SKM-1 treated with dmso at 0.1 percent for 144 hours (cell line): ENCODE measurements around the gene SFTPA2.
"Not testable (repeated sequence)": the region's sequence is repeated elsewhere in the genome, so short reads cannot be mapped to it uniquely, and the experiment has no call there.

Experiments used
- DNase-seq: peaks from one replicate; lab custom pipeline; 2025; ENCODE audit not compliant: unreplicated experiment; lab: John Stamatoyannopoulos, UW

The SFTPA2 gene

DNA sequence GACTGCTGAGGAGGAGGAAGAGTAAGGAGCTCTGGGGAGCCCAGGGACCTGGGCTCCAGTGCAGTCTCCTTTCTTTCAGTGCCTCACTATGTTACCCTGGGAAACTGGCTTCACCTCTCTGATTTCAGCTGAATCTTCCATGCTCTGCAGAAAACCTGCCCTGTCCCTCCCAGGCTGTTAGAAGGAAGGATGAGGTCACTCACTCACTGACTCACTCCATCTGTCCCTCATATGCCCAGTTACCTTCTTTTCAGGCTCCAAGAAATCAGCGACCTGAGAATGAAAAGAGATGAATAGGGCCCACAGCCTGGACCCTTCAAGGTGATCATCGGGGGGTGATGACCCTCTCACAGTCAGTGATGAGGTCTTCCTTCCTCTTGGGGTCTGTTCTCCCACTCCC lies 481 bp downstream of the SFTPA2 start:
- no peak for DNase-seq

DNA sequence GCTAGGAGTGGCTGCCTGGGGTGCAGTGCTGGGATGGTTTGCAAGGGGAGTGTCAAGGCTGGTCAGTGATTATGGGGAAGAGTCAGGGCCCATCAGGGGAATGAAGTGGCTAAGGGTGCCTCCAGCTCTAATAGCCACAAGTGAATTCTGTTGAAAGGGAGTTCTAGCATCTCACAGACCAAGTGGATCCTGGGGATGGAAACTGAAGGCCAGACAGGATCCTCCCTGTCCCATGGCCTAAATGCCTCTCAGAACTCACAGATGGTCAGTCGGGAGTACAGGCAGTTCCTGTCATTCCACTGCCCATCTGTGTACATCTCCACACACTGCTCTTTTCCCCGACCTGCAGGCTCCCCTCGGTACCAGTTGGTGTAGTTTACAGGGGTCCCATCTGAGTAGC lies 3.2 kb downstream of the SFTPA2 start:
- DNase-seq = not testable (repeated sequence)

DNA sequence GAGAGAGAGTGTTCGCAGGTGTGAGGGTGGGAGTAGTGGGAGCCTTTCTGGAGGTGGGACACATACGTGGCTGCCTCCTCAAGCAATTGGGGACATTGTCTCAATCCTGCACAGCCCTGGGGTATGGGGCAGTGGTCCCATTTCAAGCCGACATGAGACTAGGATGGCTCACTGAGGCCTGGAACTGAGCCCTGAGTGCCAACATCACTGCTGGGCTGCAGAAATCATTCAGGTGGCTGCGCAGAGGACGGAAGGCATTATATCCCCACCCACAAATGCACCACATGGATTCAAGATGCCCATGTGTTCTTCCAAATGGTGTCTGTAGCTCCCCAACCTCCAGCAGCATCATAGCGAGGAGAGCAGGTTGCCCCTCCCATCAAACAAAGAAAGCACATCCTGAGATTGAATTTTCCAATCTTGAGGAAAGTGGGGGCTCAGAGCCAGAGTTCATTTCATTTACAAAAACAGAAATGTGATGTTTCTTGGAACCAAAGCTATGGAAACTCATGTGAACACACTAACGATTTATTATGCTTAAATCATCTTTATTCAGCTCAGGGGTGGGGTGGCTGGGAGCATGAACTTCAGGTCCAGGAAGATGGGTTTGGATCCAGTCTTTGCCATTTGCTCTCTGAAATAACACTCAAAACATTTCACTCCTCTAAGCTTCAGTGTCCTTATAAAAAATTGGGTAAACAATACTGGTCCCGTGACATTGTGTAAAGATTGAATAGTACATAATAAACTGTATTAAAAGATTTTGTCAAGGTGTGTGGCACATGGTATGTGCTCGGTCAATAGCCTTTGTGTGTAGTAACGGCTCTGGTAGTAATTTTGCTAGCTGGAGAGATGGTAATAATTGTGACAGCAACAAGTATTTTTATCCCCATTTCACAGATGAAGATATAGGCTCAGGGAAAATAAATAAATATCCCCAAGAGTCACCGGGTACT lies 4.6 kb downstream of the SFTPA2 start:
- DNase-seq = no peak

DNA sequence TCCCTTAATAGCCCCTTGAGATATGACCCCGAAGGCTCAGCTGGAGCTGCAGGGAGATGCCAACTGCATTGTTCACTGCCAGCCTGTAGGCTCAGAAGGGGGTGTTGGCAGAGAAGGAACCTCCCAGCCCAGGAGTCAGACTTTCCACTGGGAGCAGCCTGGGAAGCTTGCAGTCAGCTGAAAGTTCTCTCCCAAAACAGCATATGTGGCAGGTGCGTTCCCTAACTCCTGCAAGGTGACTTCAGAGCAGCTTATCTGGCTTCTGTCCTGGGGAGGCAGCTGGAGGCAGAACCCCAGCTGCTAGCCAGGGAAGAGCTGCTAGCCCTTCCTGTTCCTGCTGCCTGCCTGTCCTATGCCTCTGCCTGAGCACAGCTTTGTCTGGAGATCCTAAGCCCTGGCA lies 8.1 kb downstream of the SFTPA2 start:
- no peak for DNase-seq

DNA sequence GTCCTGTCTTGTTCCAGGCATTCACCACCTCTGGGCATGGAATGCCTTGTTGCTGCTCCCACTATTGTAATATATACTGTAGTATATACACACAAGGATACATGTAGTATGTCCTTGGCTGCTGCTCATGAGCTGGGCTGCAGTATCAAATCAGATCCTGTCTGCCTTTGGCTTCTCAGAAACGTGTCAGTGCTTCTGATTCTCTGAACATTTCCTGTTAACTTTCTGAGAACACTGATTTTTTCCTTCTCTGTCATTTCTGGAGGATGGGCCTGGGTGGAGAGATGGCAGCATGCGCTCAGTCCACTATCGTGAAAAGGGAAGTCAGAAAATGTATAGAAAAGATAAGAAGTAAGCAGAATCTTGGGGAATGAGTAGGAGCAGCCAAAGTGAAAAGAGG lies 12.2 kb downstream of the SFTPA2 start:
- DNase-seq = no peak

DNA sequence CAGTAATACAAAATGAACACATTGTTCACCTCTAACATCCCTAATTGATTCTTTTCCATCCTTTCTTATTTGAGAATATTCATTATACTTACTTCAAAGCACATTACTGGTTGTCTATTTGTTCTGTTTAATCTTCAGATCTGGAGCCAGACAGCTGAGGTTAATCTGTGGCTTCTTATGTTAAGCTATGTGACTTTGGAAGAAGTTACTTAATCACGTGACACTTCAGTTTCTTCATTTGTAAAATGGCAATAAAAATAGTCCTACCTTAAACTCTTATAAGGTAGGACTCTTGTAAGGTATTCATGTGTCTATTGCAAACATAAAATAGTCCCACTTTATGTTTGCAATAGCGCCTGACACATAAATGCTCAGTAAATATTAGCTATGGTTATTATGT lies 13.1 kb downstream of the SFTPA2 start:
- not testable (repeated sequence) for DNase-seq

DNA sequence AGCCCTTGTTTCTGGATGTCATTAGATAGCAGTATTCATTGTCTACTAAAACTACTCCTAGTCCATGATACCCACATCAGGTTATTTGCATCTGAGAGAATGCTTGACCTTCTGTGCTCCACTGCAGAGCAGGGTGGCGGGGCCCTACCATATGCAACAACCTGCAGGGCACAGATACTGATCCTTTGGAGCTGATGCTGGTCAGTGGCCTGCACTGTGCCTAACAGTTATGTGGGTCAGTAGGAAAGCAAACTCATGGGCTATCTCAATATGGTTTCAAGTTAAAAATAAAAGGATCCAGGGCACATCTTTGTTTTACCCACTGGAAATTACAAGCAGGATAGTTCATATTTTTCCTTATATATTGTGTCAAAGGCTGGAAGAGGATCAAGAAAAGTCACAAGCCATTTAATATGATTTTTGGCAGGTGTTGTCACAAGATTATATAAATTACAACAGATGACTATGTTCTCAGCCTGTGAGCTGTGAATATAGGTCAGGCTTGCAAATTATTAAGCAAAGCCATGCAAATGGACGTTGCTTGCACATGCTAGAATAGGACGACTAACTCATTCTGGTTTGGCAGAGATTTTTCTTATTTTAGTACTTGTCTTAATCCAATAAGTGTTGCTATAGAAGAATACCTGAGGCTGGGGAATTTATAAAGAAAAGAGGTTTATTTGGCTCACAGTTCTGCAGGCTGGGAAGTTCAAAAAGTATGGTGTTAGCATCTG lies 15.1 kb downstream of the SFTPA2 start:
- DNase-seq = not testable (repeated sequence)

DNA sequence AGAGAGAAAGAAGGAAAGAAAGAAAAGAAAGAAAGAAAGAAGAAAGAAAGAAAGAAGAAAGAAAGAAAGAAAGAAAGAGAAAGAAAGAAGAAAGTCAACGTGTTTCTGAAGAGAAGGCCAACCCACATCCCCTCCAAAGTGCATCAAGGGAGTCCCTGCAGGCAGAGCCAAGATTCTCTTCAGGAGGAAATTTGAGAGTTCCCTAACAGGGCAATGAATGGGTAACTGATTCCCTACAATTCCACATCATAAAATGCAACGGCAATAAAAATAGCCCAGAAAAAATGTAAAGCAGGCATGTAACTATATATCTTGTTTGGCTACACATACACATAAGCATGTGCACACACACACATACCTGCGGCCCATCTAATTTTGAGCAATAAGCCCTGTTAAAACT lies 15.8 kb downstream of the SFTPA2 start:
- DNase-seq = not testable (repeated sequence)

DNA sequence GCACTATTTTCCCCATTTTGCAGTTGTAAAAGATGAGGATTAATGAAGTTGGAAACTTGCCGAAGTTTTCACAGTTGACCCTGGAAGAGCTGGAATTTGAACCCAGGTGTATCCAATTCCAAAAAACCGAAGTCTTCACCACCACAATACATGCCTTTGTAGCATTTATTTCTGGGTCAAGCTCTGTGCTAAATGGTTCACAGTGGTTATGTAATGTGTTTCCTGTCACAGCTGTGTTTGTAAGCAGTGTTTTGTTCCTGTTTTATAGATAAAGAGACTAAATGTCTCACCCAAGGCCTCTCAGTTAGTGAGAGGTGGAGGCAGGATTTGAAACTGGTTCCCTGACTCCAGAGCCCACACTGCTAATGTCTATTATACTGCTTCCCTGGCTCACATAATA lies 17.6 kb downstream of the SFTPA2 start:
- peak; percentile 49 for DNase-seq

DNA sequence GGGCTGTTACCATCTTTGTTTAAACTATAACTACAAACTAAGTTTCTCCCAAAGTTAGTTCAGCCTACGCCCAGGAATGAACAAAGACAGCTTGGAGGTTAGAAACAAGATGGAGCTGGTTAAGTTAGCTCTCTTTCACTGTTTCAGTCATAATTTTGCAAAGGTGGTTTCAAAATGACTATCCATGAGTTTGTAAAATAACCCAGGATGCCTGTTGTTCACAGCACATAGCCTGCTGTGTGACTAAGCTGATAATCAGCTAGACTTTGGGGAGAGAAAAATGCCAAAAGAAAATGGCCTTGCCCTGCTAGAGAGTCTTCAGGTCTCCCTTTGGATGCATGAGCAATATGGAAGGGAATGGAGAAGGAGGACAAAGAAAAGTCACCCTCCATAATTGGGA lies 19.3 kb downstream of the SFTPA2 start:
- not testable (repeated sequence) for DNase-seq

DNA sequence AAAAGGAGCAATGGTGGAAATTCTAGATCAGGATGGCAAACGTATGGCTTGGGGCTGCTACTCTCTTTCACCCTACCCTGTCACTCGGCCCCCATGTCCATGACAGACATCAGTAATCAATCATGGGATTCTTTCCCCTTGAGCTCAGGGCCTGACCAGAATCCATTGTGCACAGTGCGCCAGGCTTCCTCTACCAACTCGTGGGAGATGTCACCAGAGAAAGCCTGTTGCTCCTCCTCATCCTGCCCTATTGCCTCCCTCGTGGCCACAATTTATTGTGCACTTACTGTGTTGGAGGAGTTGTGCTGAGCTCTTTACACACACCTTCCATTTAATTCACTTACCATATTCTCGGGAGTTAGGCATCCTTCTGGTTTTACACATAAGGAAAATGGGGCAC lies 21.9 kb downstream of the SFTPA2 start:
- DNase-seq = not testable (repeated sequence)

DNA sequence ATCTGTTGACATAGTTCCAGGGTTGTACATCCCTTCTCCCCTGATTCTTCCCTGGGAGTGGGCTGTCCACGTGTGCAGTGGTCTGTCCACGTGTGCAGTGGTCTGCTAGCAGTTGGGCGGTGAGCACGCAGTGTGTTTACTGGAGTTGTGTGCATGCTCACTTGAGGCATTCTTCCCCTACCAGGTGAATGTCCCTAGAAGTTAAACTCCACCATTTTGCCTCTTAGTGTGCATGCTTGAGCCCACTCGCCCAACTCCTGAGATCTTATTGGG lies 26.4 kb downstream of the SFTPA2 start:
- DNase-seq = not testable (repeated sequence)

DNA sequence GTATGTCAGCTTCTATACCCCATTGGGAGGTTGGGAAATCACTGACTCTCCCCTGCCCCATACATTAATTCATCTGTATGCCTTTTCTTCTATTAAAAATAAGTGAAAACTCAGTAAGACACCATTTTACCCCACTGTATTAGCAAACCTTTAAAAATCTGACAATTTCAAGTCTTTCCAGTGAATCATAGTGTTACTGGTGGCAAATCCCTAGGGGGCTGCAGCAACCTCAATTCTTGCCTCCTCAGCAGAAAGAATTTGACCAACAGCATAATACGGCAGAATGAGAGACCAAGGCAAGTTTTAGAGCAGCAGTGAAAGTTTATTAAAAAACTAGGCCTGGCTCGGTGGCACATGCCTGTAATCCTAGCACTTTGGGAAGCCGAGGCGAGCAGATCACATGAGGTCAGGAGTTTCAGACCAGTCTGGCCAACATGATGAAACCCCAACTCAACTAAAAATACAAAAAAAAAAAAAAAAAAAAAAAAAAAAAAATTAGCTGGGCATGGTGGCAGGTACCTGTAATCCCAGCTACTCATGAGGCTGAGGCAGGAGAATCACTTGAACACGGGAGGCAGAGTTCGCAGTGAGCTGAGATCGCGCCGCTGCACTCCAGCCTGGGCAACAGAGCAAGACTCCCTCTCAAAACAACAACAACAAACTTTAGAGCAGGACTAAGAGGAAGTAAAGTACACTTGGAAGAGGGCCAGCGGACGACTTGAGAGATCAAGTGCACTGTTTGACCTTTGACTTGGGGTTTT lies 26.9 kb downstream of the SFTPA2 start:
- DNase-seq = not testable (repeated sequence)

DNA sequence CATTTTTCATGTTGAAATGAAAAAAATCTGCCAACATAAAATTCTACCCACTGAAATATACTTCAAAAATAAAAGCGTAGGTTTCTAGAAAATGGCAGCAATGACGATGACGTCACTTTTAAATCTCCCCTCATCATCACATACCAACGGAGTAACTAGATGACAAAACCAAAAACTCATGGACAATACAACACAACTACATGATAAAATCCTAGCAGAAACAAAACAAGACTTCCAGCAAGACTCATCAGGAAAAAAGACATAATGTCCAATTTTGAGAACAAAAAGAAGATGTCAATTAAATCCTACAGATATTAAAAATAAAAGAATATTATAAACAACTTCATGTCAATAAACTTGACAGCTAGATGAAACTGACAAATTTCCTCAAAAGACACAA lies 31.9 kb downstream of the SFTPA2 start:
- DNase-seq = not testable (repeated sequence)

DNA sequence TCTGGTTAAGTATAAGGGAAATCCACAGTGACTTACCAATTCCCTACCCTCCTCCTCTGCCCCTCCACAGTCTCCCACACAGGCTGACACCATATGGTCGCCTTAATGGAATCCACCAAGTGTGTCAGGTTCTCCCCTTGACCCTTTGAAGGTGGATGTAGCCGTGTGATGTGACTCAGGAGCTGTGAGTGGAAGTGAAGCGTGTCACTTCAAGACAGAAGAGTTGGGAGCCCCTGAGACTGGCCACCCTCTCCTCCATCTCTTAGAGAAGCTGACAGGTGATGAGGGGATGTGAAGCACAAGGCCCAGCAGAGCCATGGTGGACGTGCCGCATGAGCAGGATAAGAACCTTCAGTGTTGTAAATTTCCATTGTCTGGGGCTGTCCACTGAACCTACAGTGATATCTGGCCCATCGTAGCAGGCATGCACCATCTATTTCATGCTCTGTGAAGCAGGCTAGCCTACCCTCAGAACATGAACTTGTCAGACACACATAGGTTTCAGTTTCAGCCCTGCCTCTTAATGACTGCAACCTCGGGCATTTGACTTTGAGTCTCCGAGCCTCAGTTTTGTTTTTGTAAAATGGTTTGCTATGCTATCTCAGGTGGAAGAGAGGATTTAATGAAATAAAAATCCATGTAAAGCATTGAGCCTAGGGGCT lies 35.0 kb downstream of the SFTPA2 start:
- not testable (repeated sequence) for DNase-seq

DNA sequence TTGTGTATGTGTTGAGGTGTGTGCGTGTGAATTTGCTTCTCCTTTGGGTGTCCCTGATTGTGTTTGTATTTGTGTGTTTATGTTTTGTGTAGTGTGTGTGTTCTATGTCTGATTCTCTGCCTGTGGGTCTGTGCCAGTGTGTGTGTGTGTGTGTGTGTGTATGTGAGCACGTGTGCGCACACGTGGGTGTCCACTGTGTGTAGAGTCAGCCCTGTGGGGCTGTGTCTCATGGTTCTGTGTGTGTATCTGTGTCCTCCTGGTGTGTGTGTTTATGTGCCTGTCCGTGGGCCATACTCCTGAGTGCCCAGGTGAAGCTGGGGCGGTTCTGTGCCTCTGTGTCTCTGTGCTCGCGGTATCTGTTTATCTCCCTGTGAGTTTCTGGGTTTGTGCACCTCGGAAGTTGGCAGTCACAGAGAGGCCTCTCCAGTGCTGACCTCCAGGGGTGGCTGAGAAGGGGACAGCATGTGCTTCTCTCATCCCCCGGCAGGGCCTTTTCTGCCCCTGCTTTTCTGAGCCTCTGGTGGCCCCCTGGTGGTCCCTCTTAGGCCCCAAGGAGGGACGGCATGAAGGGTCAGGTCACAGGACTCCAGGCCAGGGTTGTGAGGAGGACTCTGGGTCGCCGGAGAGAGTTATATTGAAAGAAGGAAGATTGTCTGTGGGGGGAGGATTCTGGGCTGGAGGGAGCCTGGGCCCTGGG lies 36.9 kb downstream of the SFTPA2 start:
- DNase-seq = not testable (repeated sequence)

DNA sequence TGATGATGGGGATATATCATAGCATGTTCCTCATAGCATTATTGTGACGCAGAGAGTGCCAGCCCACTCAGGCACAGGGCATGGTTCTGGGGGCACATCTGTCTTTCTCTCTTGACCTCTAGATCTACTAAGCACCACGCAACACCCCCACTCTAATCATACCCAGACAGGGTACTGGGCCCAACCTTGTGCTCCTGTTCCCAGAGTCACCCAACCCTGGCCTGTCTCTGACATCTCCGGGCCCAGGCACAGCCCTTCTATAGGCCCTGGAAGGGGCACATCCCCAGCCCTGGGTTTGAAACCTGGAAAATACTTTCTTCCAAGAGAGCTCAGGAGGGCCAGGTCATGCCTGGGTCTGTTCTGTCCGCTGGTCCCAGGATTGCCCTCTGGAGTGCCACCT lies 37.7 kb downstream of the SFTPA2 start:
- DNase-seq = not testable (repeated sequence)

DNA sequence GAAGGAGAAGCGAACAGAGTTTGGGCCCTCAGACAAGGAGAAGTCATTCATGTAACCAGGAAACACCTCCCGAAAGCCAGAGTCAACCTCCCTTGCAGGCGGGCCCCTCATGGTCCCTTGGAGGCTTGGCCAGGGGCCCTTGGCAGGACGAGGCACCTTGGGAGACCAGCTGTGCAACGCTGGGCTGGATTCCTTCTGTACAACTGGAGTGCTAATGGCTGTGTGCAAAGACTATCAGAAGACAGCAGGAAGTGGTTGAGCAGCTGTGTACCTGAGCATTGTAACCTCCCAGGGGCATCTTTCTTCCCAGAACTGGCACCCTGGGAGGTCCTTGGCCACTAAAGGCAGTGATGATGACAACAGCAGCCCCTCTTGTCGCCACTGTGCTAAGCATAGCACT lies 38.5 kb downstream of the SFTPA2 start:
- not testable (repeated sequence) for DNase-seq

DNA sequence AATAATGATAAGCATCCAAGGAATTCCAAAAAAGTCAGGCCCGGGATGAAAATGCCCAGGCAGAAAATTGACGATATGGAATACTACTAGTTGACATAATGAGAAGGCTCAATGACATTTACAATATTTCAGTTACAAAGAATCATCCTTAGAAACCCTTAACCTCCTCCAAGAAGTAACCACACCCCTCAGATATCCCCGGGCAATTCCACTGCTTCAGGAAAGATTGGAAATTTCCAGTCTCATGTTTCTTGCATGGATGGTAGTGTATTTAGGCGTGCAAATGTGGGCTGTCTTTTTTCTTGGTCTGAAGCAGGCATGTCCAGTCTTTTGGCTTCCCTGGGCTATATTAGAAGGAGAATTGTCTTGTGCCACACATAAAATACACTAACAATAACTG lies 42.6 kb downstream of the SFTPA2 start:
- DNase-seq = not testable (repeated sequence)

DNA sequence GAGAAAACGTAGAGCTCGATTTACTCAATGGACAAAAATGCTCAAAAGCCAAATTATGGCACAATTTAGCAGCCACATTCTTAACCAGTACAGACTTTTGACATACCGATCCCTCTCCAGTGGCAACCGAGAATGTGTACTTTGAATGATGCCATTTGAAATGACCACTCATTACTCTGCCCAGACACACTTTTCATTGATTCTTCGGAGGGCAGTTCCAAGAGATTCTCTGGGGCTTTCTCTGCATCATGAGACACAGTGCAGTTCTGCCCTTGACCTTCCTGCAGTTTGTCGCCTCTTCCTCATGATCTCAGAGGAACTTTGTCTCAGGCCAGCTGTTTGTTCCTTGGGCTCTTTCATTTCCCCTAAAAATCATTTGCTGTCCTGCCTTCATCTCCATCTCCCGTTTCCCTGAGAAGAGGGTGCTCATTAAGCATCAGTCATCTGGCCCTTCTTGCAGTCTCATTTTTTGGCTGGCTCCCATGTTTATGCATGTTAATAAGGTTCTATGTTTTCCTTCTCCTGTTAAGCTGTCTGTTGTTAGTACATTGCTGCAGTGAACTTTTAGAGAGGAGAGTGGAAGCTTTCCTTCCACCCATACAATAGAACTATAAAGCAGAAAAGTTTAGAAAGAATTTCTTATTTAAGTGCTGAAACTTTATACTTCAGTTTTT lies 43.5 kb downstream of the SFTPA2 start:
- not testable (repeated sequence) for DNase-seq
